HL-60 (cell line): ENCODE measurements around the gene PARN.

Experiments
- DNase-seq, 2 experiments: peaks; one replicate each; pipeline ENCODE4 v3.0.0-alpha.2; 2010 to 2020; ENCODE audit warnings: low read depth in 1 of 2, low spot score in 1 of 2
- H3K27ac ChIP-seq: fragments of 250-450 bp; sonication (Bioruptor Pico); replicated peaks from 2 replicates; pipeline ENCODE4 v1.5.1; 2020; ENCODE audit warnings: mild to moderate bottlenecking, moderate library complexity
- H3K27me3 ChIP-seq: fragments of 250-450 bp; sonication (Bioruptor Pico); 2 replicates; pipeline ENCODE4 v1.5.1; 2021; ENCODE audit warnings: mild to moderate bottlenecking, moderate library complexity; ENCODE audit not compliant: insufficient read depth, poor library complexity, severe bottlenecking
- H3K4me3 ChIP-seq: replicated peaks from 2 replicates; pipeline ENCODE4 v1.5.1; 2011; ENCODE audit warnings: mild to moderate bottlenecking, control low read depth, low read length; ENCODE audit not compliant: insufficient read depth
- CTCF ChIP-seq: IDR thresholded peaks from one replicate; pipeline ENCODE4 v1.5.1; 2011; ENCODE audit warnings: low read length, control low read depth, inconsistent platforms; ENCODE audit not compliant: insufficient read depth
- GABPA ChIP-seq: IDR thresholded peaks from 2 replicates; pipeline ENCODE4 v1.6.1; 2012; ENCODE audit warnings: low read depth
- POLR2AphosphoS5 ChIP-seq: IDR thresholded peaks from 2 replicates; pipeline ENCODE4 v1.6.1; 2012; ENCODE audit warnings: low read depth
- SPI1 ChIP-seq: IDR thresholded peaks from 2 replicates; pipeline ENCODE4 v1.6.1; 2012; ENCODE audit warnings: low read depth, mild to moderate bottlenecking, borderline replicate concordance
- TF ChIP-seq, protein P1 (sequence below): IDR thresholded peaks from 2 replicates; pipeline ENCODE4 v1.6.1; 2012; ENCODE audit warnings: low read depth; ENCODE audit not compliant: insufficient replicate concordance

The PARN gene

GRCh38 chr16:14572535-14572934 lies 57.5 kb downstream of the PARN start:
- DNase-seq, result no peak
- Histone ChIP-seq H3K4me3 (no peak overlapping the region), H3K27ac (no peak overlapping the region), H3K27me3 (no peaks in the 10 kb centered on the region)
- no peak for TF ChIP-seq POLR2AphosphoS5
- no peak for TF ChIP-seq GABPA

DNA sequence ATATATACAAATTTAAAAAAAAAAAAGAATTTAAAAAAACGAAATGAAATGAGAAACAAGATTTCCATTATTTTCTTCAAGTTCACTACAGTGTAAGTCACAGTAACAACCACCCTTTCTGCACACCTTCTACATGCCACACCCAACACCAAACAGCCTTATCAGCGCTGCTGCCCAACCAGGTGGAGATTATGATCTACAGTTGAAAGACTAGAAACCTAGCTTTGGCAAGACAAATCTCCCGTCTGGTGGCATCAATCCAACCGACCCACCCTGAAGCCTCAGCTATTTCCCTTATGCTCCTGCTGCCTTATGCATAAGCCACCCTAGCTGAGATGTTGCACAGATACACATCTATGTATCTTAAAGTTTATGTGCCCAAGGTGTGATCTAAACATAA lies 60.8 kb downstream of the PARN start:
- no peak for TF ChIP-seq GABPA
- TF ChIP-seq SPI1, result no peak
- TF ChIP-seq, protein P1, sequence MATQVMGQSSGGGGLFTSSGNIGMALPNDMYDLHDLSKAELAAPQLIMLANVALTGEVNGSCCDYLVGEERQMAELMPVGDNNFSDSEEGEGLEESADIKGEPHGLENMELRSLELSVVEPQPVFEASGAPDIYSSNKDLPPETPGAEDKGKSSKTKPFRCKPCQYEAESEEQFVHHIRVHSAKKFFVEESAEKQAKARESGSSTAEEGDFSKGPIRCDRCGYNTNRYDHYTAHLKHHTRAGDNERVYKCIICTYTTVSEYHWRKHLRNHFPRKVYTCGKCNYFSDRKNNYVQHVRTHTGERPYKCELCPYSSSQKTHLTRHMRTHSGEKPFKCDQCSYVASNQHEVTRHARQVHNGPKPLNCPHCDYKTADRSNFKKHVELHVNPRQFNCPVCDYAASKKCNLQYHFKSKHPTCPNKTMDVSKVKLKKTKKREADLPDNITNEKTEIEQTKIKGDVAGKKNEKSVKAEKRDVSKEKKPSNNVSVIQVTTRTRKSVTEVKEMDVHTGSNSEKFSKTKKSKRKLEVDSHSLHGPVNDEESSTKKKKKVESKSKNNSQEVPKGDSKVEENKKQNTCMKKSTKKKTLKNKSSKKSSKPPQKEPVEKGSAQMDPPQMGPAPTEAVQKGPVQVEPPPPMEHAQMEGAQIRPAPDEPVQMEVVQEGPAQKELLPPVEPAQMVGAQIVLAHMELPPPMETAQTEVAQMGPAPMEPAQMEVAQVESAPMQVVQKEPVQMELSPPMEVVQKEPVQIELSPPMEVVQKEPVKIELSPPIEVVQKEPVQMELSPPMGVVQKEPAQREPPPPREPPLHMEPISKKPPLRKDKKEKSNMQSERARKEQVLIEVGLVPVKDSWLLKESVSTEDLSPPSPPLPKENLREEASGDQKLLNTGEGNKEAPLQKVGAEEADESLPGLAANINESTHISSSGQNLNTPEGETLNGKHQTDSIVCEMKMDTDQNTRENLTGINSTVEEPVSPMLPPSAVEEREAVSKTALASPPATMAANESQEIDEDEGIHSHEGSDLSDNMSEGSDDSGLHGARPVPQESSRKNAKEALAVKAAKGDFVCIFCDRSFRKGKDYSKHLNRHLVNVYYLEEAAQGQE, result no peak
- no peak for TF ChIP-seq POLR2AphosphoS5
- TF ChIP-seq CTCF, result no peak
- no peak overlapping the region for H3K27ac ChIP-seq
- no peak overlapping the region for H3K4me3 ChIP-seq
- DNase-seq, result no peak
- H3K27me3 ChIP-seq, result no peaks in the 10 kb centered on the region

GRCh38 chr16:14566599-14566998 lies 63.5 kb downstream of the PARN start:
- Histone ChIP-seq H3K27ac (no peak overlapping the region), H3K27me3 (no peaks in the 10 kb centered on the region), H3K4me3 (no peak overlapping the region)
- no peak for DNase-seq
- TF ChIP-seq CTCF (no peak), GABPA (no peak), POLR2AphosphoS5 (no peak), SPI1 (no peak)
- TF ChIP-seq, protein P1, result no peak

DNA sequence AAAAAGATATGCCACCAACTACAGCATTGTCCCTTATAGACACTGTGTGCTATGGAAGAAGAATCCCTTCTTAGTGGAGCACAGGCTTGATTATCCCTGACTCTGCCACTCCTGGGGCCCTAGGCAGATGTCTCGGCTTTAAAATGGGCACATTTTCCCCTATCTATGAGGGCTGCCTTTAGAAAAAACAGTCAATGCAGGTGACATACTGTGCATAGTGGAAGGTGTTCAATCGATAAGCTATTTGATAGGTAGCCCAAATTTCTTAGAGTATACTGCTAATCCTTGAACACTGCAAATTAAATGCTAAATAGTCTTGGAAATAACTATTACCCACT lies 64.4 kb downstream of the PARN start:
- no peak overlapping the region for H3K4me3 ChIP-seq
- no peak for DNase-seq
- no peak overlapping the region for H3K27ac ChIP-seq
- no peaks in the 10 kb centered on the region for H3K27me3 ChIP-seq
- TF ChIP-seq, protein P1, result no peak
- no peak for TF ChIP-seq CTCF
- TF ChIP-seq GABPA, result no peak
